GM18498 (cell line): ENCODE measurements around the gene LYG2.
"Not testable (repeated sequence)": the region's sequence is repeated elsewhere in the genome, so short reads cannot be mapped to it uniquely, and the experiment has no call there.

Experiments used
- ATAC-seq: cut with Tn5 transposase; IDR thresholded peaks from one replicate; pipeline ENCODE4 v1.9.1; 2021; ENCODE audit warnings: mild to moderate bottlenecking, moderate library complexity; ENCODE audit not compliant: unreplicated experiment

Gene LYG2

DNA sequence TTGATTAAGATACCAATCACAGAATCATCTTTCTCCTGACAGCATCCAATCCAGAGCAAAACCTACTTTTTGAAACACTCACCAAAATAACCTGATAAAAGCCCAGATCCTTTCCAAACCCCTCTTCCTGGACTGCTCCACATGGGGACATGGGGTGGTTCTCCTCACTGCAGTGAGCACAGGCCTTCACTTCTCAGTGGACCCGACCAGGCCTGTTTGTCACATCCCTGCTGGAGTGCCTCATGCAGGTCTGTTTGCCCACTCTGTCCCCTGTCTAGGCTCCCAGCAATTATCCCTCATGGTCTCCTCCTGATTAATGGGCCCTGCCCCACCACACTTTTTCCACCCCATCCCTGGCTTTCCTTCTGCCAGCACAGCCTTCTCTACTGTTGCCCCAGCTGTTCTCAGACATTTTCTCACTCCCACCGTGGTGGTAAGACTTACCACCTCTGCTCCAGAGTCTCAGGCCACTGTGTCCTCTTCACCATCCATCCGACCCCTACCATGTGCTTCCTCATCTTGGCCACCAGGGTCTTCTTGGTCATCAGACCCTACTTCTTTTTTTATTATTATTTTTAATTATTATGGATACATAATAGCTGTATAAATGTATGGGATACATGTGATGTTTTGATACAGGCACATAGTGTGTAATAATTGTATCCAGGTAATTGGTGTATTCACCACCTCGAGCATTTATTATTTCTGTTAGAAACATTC is 53.3 kb downstream of the LYG2 start:
- no peak for ATAC-seq

- no peak for ATAC-seq
Measured at GRCh38 chr2:99200076-99200800, 55.2 kb downstream of the LYG2 start.

DNA sequence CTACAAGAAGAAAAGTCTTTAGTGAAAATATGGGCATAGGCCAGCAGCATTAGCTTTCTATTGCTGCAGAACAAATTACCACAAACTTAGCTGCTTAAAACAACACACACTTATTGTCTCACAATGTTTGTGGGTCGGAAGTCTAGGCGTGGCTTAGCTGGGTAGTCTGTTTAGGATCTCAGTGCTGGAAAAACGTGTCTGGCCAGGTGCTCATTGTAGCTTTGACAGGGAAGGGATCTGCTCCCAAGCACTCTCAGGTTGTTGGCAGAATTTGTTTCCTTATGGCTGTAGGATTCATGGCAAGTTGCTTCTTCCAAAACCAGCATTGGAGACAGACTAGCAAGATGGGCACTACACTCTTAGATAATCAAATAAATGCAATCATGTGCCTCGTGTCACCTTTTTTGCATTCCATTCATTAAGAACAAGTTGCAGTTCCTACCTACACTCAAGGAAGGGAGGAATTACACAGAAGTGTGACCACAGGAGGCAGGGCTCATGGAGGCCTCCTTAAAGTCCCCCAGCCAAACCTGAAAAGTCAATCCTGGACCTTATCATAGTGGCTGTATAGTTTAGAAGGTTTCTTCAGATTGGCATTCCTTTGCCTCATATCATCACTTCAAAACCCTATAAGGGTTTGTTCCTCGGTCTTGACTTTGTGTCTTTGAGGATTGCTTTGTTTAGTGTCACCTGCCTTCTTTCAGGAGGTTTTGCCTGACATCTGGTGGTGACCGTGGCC is 57.2 kb downstream of the LYG2 start:
- no peak for ATAC-seq

- ATAC-seq: not testable (repeated sequence)
Measured at GRCh38 chr2:99192364-99192763, 63.1 kb downstream of the LYG2 start.
